Mesodermal cell (in vitro differentiated cells): ENCODE measurements around the gene IGFALS. TPM values are rescaled to one million over a fixed set of nuclear protein-coding genes. Genes with fewer than 3 reads are reported as not detected.

Experiments used
- H3K27ac ChIP-seq: 2 replicates; pipeline ENCODE4 v1.7.0; 2013; ENCODE audit warnings: mild to moderate bottlenecking, low read depth, low read length, moderate library complexity; ENCODE audit not compliant: severe bottlenecking
- H3K36me3 ChIP-seq: 2 replicates; pipeline ENCODE4 v1.7.1; 2013; ENCODE audit warnings: mild to moderate bottlenecking, low read length, moderate library complexity; ENCODE audit not compliant: control insufficient read depth, insufficient read depth
- H3K4me1 ChIP-seq: one replicate; pipeline ENCODE4 v1.7.1; 2013; ENCODE audit warnings: mild to moderate bottlenecking, low read length; ENCODE audit not compliant: insufficient read depth, control insufficient read depth, poor library complexity, severe bottlenecking
- H3K4me3 ChIP-seq: 2 replicates; pipeline ENCODE4 v1.7.0; 2013; ENCODE audit warnings: low read length, control low read depth, mild to moderate bottlenecking; ENCODE audit not compliant: insufficient read depth, poor library complexity, severe bottlenecking; ENCODE audit errors: extremely low read depth
- H3K9me3 ChIP-seq: 2 replicates; pipeline ENCODE4 v1.7.1; 2013; ENCODE audit warnings: mild to moderate bottlenecking, low read length, moderate library complexity; ENCODE audit not compliant: control insufficient read depth
- WGBS, 2 experiments: methylation state at CpG; one replicate each; pipeline ENCODE4 v1.1.5; 2013; ENCODE audit warnings: missing lambda C conversion rate in 2 of 2; ENCODE audit not compliant: insufficient coverage in 2 of 2; 5-methylcytosine and 5-hydroxymethylcytosine counted together
- polyA plus RNA-seq, 2 experiments: library from polyadenylated mRNA; stranded (reverse); fragments of 50-300 nt; gene quantifications; one replicate each; pipeline ENCODE4 v1.2.3, GENCODE V29; 2013

Gene IGFALS
- not detected for polyA plus RNA-seq (2013, experiment 1 of 2)
- not detected for polyA plus RNA-seq (2013, experiment 2 of 2)

GRCh38 chr16:1793578-1794220 is at the start of gene IGFALS:
Gene IGFALS, minus strand, starts transcription at chr16:1793705. Its CDS starts 53 bp downstream, at chr16:1793652.
- 92 to 95% methylated on average over 16 to 27 of the region's 28 CpGs for WGBS, 2 experiments
- no peak within 1 kb of the TSS for H3K27ac ChIP-seq
- peaks cover 13% of the 10 kb centered on the region for H3K36me3 ChIP-seq
- H3K4me1 ChIP-seq: no peaks in the 10 kb centered on the region
- peaks cover 4% of the 10 kb centered on the region for H3K9me3 ChIP-seq
- no peak within 1 kb of the TSS for H3K4me3 ChIP-seq

DNA sequence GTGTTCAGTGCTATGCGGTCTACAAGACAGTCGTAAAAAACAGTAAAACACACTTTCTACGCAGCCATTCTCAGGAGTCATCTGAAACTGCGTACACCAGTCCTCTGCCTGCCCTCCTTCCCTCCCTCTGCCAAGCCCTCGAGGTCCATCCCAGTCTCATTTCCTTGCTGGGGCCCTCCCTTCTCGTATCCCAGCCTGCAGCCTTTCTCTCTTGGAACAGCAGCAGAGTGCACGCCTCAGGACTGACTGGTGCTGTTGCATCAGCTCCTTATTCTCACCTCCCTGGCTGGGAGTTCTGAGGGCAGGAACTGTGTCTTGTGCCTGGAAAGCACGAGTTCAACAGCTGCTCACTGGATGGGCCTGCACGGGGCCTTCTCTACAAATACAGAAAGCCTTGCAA is 46.0 kb upstream of the IGFALS start:
- Histone ChIP-seq H3K36me3 (no peaks in the 10 kb centered on the region), H3K9me3 (no peaks in the 10 kb centered on the region), H3K4me1 (no peaks in the 10 kb centered on the region), H3K4me3 (no peak overlapping the region), H3K27ac (peak overlapping the region; percentile 16)
- WGBS, 2 experiments: 71 to 83% methylated on average over 8 of the region's 9 CpGs

DNA sequence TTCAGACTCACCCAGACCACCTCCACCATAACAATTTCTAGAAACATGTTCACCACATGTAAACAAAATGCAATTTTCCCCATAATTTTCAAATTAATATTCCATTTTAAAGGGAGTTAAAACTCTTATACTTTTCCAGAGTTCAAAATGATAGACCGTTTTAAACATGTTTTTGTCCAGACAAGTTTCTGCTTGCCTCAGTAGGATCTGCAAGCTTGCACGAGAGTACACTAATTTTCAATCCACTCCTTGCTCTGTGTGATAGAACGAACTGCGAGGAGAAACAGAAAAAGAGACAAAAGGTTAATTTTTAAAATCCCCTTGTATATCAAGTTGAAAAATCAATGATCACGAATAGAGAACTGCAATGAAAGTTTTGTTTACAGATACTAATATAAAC is 40.6 kb upstream of the IGFALS start:
- Histone ChIP-seq H3K27ac (no peak overlapping the region), H3K36me3 (peaks cover 20% of the 10 kb centered on the region), H3K9me3 (no peaks in the 10 kb centered on the region), H3K4me1 (peaks cover 2% of the 10 kb centered on the region), H3K4me3 (no peak overlapping the region)
- WGBS, 2 experiments: 65 to 86% methylated on average over 2 of the region's 5 CpGs

GRCh38 chr16:1832838-1833454 is 39.4 kb upstream of the IGFALS start:
- H3K4me1 ChIP-seq: peaks cover 4% of the 10 kb centered on the region
- H3K4me3 ChIP-seq: no peak overlapping the region
- peaks cover 26% of the 10 kb centered on the region for H3K36me3 ChIP-seq
- no peaks in the 10 kb centered on the region for H3K9me3 ChIP-seq
- WGBS, 2 experiments: 91% methylated on average over 8 to 9 of the region's 9 CpGs
- no peak overlapping the region for H3K27ac ChIP-seq

GRCh38 chr16:1831186-1832075 is 37.9 kb upstream of the IGFALS start:
- WGBS, 2 experiments: 91 to 94% methylated on average over 11 to 17 of the region's 19 CpGs
- Histone ChIP-seq H3K4me1 (peaks cover 4% of the 10 kb centered on the region), H3K9me3 (no peaks in the 10 kb centered on the region), H3K4me3 (no peak overlapping the region), H3K27ac (no peak overlapping the region), H3K36me3 (peaks cover 26% of the 10 kb centered on the region)

DNA sequence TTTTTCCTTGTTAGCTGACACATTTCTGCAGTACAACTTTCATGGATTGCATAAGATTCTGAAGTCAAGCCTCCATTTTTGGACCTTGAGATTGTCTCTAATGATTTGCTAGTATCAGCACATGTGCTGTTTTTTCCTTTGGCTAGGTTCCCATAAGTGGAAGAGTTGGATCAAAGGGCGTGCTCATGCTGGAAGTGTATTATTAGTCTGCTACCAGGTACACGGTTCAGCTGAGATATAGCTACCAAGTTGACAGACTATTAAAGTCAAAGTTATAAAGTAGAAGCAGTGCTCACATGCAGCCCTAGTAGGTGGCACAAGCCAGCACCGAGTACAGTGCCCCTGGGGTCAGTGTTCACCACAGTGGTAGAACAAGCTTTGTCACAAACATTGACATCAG is 36.7 kb upstream of the IGFALS start:
- H3K4me3 ChIP-seq: no peak overlapping the region

GRCh38 chr16:1828645-1829410 is 35.3 kb upstream of the IGFALS start:
- Histone ChIP-seq H3K4me3 (peak overlapping the region; percentile 94), H3K4me1 (peaks cover 4% of the 10 kb centered on the region), H3K36me3 (peaks cover 26% of the 10 kb centered on the region), H3K9me3 (no peaks in the 10 kb centered on the region), H3K27ac (no peak overlapping the region)
- 96 to 97% methylated on average over 6 to 7 of the region's 11 CpGs for WGBS, 2 experiments

More for the DNA sequence above, 36.7 kb upstream of the IGFALS start:
- H3K9me3 ChIP-seq: no peaks in the 10 kb centered on the region
- WGBS, 2 experiments: 96 to 100% methylated on average over 1 to 3 of the region's 3 CpGs
- H3K27ac ChIP-seq: no peak overlapping the region
- peaks cover 26% of the 10 kb centered on the region for H3K36me3 ChIP-seq
- H3K4me1 ChIP-seq: peaks cover 4% of the 10 kb centered on the region

GRCh38 chr16:1826691-1827573 is 33.4 kb upstream of the IGFALS start, which contains the start of the genes FAHD1 and HAGH:
Gene FAHD1, plus strand, starts transcription at chr16:1827206. Its CDS starts 33 bp downstream, at chr16:1827239.
Gene HAGH, minus strand, starts transcription at chr16:1826825. Its CDS starts 38 bp downstream, at chr16:1826787.
- Histone ChIP-seq H3K4me3 (peak within 1 kb of the TSS; percentile 94), H3K36me3 (peaks cover 37% of the 10 kb centered on the region), H3K4me1 (peaks cover 4% of the 10 kb centered on the region), H3K27ac (peak within 1 kb of the TSS; percentile 66), H3K9me3 (no peaks in the 10 kb centered on the region)
- 0% methylated on average over 95 to 101 of the region's 104 CpGs for WGBS, 2 experiments

DNA sequence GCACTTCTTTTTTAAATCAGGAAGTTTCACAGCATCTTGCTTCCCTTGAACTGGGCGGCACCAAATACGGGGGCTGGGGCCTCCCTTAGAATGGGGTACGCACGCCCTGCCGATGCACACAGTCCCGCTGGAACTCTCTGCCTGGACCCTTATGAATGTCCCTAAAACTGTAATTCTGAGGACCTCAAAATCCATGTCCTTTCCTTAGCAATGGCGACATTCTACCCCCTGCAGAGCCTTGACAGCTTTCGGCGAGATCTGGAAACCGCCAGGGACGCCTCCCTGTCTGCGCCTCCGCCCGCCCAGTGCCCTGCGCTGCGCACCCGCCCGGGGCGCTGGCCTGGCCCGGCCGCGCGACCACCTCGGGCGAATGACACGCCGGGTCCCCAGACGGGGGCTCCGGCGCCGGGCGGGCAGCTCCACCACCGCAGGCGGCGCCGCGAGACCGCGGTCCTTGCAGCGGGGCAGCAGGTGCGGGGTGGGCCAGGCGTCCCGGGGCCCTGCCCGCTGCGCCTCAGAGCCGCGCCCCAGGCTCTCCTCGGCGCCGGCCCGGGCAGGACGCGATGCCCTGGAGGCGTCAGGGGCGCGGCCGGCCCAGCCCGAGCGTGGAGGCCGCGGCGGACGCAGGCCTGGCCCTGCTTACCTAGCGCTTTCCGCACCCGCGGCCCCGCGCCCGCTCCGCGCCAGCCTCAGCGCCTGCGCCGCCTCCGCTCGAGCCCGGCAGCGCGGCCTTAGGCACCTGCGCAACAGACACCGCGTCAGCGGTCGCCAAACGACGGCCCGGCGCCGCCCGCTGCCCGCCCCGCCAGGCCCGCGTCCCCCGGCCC is 32.6 kb upstream of the IGFALS start:
- H3K27ac ChIP-seq: no peak overlapping the region
- 6% methylated on average over 67 to 72 of the region's 96 CpGs for WGBS, 2 experiments
- H3K4me3 ChIP-seq: peak overlapping the region; percentile 94
- H3K9me3 ChIP-seq: no peaks in the 10 kb centered on the region
- peaks cover 4% of the 10 kb centered on the region for H3K4me1 ChIP-seq
- H3K36me3 ChIP-seq: peaks cover 36% of the 10 kb centered on the region
